CD4-positive, CD25-positive, alpha-beta regulatory T cell (primary cell): ENCODE results near the gene ZNF330. TPM values are rescaled to one million over a fixed set of nuclear protein-coding genes. Genes with fewer than 3 reads are reported as not detected.

Source experiments
- ATAC-seq, 2 donors: fragments of 150-1000 bp; cut with Tn5 transposase; one replicate each; pipeline ENCODE4 v1.10.0; 2021; ENCODE audit warnings: low read depth in 2 of 2, moderate number of reproducible peaks in 2 of 2, moderate library complexity in 1 of 2
- DNase-seq, 3 donors: peaks; one replicate each; pipeline versions ENCODE4 v3.0.0 to v3.0.0-alpha.2; 2012 to 2022; ENCODE audit warnings: mixed read lengths in 1 of 3
- H3K27ac ChIP-seq: one replicate; pipeline ENCODE4 v1.7.0; 2013; ENCODE audit warnings: mild to moderate bottlenecking, low read length; ENCODE audit not compliant: insufficient read depth, poor library complexity, severe bottlenecking
- H3K27me3 ChIP-seq: one replicate; pipeline ENCODE4 v1.7.0; 2013; ENCODE audit warnings: low read length; ENCODE audit not compliant: control insufficient read depth, insufficient read depth
- H3K36me3 ChIP-seq: one replicate; pipeline ENCODE4 v1.7.0; 2013; ENCODE audit warnings: mild to moderate bottlenecking, low read length, moderate library complexity; ENCODE audit not compliant: control insufficient read depth, insufficient read depth
- H3K4me1 ChIP-seq: 2 replicates; pipeline ENCODE4 v1.7.0; 2013; ENCODE audit warnings: mild to moderate bottlenecking, low read length; ENCODE audit not compliant: insufficient read depth, control insufficient read depth, poor library complexity, severe bottlenecking
- H3K4me3 ChIP-seq: one replicate; pipeline ENCODE4 v1.7.0; 2013; ENCODE audit warnings: low read depth, mild to moderate bottlenecking, low read length, moderate library complexity
- H3K9me3 ChIP-seq, 2 experiments: 1 replicate in 1 of 2; 2 replicates in 1 of 2; pipeline ENCODE4 v1.7.0; 2013; ENCODE audit warnings: low read length in 2 of 2, mild to moderate bottlenecking in 1 of 2, moderate library complexity in 1 of 2; ENCODE audit not compliant: control insufficient read depth in 2 of 2
- H3K27ac Mint-ChIP-seq, 3 donors: one replicate each; pipeline ENCODE4 v1.8.0; 2020 to 2022; ENCODE audit warnings: mild to moderate bottlenecking in 3 of 3, mixed read lengths in 3 of 3, moderate library complexity in 2 of 3
- H3K27me3 Mint-ChIP-seq: one replicate; pipeline ENCODE4 v1.8.0; 2022; ENCODE audit warnings: mild to moderate bottlenecking, mixed read lengths
- H3K36me3 Mint-ChIP-seq: one replicate; pipeline ENCODE4 v1.8.0; 2020; ENCODE audit warnings: mixed read lengths
- H3K4me1 Mint-ChIP-seq, 4 donors: one replicate each; pipeline ENCODE4 v1.8.0; 2020 to 2022; ENCODE audit warnings: mixed read lengths in 4 of 4, mild to moderate bottlenecking in 1 of 4
- H3K4me3 Mint-ChIP-seq, 4 donors: one replicate each; pipeline ENCODE4 v1.8.0; 2020 to 2022; ENCODE audit warnings: mild to moderate bottlenecking in 4 of 4, mixed read lengths in 4 of 4, moderate library complexity in 3 of 4
- H3K9me3 Mint-ChIP-seq, 7 donors: one replicate each; pipeline ENCODE4 v1.8.0; 2020 to 2022; ENCODE audit warnings: mixed read lengths in 7 of 7, mild to moderate bottlenecking in 3 of 7, moderate library complexity in 2 of 7
- polyA plus RNA-seq, 4 donors: library from polyadenylated mRNA; unstranded; fragments of 300-500 nt; fragmentation: Illumina TruSeq; gene quantifications; one replicate each; pipeline ENCODE4 v1.2.3, GENCODE V29; 2021
- total RNA-seq: library from RNA; stranded (reverse); gene quantifications from one replicate; pipeline ENCODE4 v1.2.3, GENCODE V29; 2022

Gene ZNF330
- total and polyA plus RNA-seq, 5 donors from 2014 or later, result 24.3 to 43.3 (median 35.9) TPM

- Mint-ChIP-seq H3K4me1 (no peaks in the 10 kb centered on the region), H3K36me3 (no peaks in the 10 kb centered on the region), H3K27me3 (peaks cover 7% of the 10 kb centered on the region), H3K9me3 (peaks cover 0 to 5% (median 2%) of the 10 kb centered on the region in 7 donors), H3K27ac (no peak overlapping the region), H3K4me3 (no peak overlapping the region)
- Histone ChIP-seq H3K9me3 (peaks cover 0 to 4% of the 10 kb centered on the region in 2 experiments), H3K27me3 (peaks cover 8% of the 10 kb centered on the region), H3K36me3 (no peaks in the 10 kb centered on the region), H3K4me1 (no peaks in the 10 kb centered on the region), H3K4me3 (no peak overlapping the region), H3K27ac (no peak overlapping the region)
- ATAC-seq, result no peak
- DNase-seq, result no peak
These were observed 27.1 kb upstream of the ZNF330 start for GRCh38 chr4:141193516-141194034.

- no peak overlapping the region for H3K4me3 Mint-ChIP-seq
- DNase-seq, result no peak
- no peak overlapping the region for H3K27ac ChIP-seq
- H3K4me1 Mint-ChIP-seq, result no peaks in the 10 kb centered on the region
- peaks cover 8% of the 10 kb centered on the region for H3K27me3 ChIP-seq
- no peak for ATAC-seq
- H3K9me3 Mint-ChIP-seq, result peaks cover 0 to 5% (median 2%) of the 10 kb centered on the region in 7 donors
- peaks cover 8% of the 10 kb centered on the region for H3K27me3 Mint-ChIP-seq
- peaks cover 0 to 4% of the 10 kb centered on the region in 2 experiments for H3K9me3 ChIP-seq
- H3K36me3 Mint-ChIP-seq, result no peaks in the 10 kb centered on the region
- H3K4me3 ChIP-seq, result no peak overlapping the region
- H3K36me3 ChIP-seq, result no peaks in the 10 kb centered on the region
- H3K27ac Mint-ChIP-seq, result no peak overlapping the region
- H3K4me1 ChIP-seq, result no peaks in the 10 kb centered on the region
These were observed 25.5 kb upstream of the ZNF330 start for GRCh38 chr4:141195095-141195707.

GRCh38 chr4:141196227-141196933 is 24.3 kb upstream of the ZNF330 start:
- no peaks in the 10 kb centered on the region for H3K36me3 Mint-ChIP-seq
- H3K4me1 Mint-ChIP-seq, result no peaks in the 10 kb centered on the region
- ATAC-seq, result no peak

GRCh38 chr4:141207961-141208360 is 12.7 kb upstream of the ZNF330 start:
- ATAC-seq (no peak), DNase-seq (no peak)
- Mint-ChIP-seq H3K27me3 (peaks cover 19% of the 10 kb centered on the region), H3K4me3 (no peak overlapping the region), H3K9me3 (peaks cover 0 to 2% (median 0%) of the 10 kb centered on the region in 7 donors), H3K4me1 (peaks cover 0 to 4% (median 0%) of the 10 kb centered on the region in 4 donors), H3K36me3 (no peaks in the 10 kb centered on the region), H3K27ac (no peak overlapping the region)
- H3K27me3 ChIP-seq, result peaks cover 2% of the 10 kb centered on the region
- no peaks in the 10 kb centered on the region for H3K36me3 ChIP-seq
- H3K4me3 ChIP-seq, result no peak overlapping the region
- H3K9me3 ChIP-seq, result no peaks in the 10 kb centered on the region
- no peak overlapping the region for H3K27ac ChIP-seq
- no peaks in the 10 kb centered on the region for H3K4me1 ChIP-seq

More at GRCh38 chr4:141196227-141196933, 24.3 kb upstream of the ZNF330 start:
- Histone ChIP-seq H3K4me1 (no peaks in the 10 kb centered on the region), H3K9me3 (peaks cover 0 to 4% of the 10 kb centered on the region in 2 experiments), H3K4me3 (no peak overlapping the region), H3K36me3 (no peaks in the 10 kb centered on the region), H3K27me3 (peaks cover 8% of the 10 kb centered on the region), H3K27ac (no peak overlapping the region)
- no peak overlapping the region for H3K27ac Mint-ChIP-seq
- peaks cover 5% of the 10 kb centered on the region for H3K27me3 Mint-ChIP-seq
- H3K4me3 Mint-ChIP-seq, result no peak overlapping the region
- peaks cover 0 to 5% (median 2%) of the 10 kb centered on the region in 7 donors for H3K9me3 Mint-ChIP-seq
- no peak for DNase-seq

GRCh38 chr4:141210168-141210567 is 10.5 kb upstream of the ZNF330 start:
- peaks cover 23% of the 10 kb centered on the region for H3K27me3 Mint-ChIP-seq
- H3K36me3 Mint-ChIP-seq, result no peaks in the 10 kb centered on the region
- Histone ChIP-seq H3K27me3 (peaks cover 2% of the 10 kb centered on the region), H3K36me3 (no peaks in the 10 kb centered on the region), H3K4me3 (no peak overlapping the region), H3K4me1 (no peaks in the 10 kb centered on the region), H3K27ac (no peak overlapping the region), H3K9me3 (no peaks in the 10 kb centered on the region)
- no peak for ATAC-seq
- no peak for DNase-seq
- no peak overlapping the region for H3K4me3 Mint-ChIP-seq
- peaks cover 0 to 5% (median 0%) of the 10 kb centered on the region in 7 donors for H3K9me3 Mint-ChIP-seq
- peaks cover 0 to 4% (median 0%) of the 10 kb centered on the region in 4 donors for H3K4me1 Mint-ChIP-seq
- no peak overlapping the region for H3K27ac Mint-ChIP-seq

GRCh38 chr4:141213550-141213991 is 7.1 kb upstream of the ZNF330 start:
- H3K4me1 ChIP-seq, result no peaks in the 10 kb centered on the region
- H3K36me3 ChIP-seq, result no peaks in the 10 kb centered on the region
- no peak overlapping the region for H3K4me3 ChIP-seq
- ATAC-seq (no peak), DNase-seq (no peak)
- no peak overlapping the region for H3K27ac Mint-ChIP-seq
- H3K27ac ChIP-seq, result no peak overlapping the region
- no peaks in the 10 kb centered on the region for H3K9me3 ChIP-seq
- peaks cover 0 to 3% (median 0%) of the 10 kb centered on the region in 7 donors for H3K9me3 Mint-ChIP-seq
- no peak overlapping the region for H3K4me3 Mint-ChIP-seq
- peaks cover 4% of the 10 kb centered on the region for H3K27me3 ChIP-seq
- no peaks in the 10 kb centered on the region for H3K36me3 Mint-ChIP-seq
- peaks cover 0 to 4% (median 0%) of the 10 kb centered on the region in 4 donors for H3K4me1 Mint-ChIP-seq
- H3K27me3 Mint-ChIP-seq, result peaks cover 23% of the 10 kb centered on the region

- Histone ChIP-seq H3K4me1 (no peaks in the 10 kb centered on the region), H3K4me3 (no peak overlapping the region), H3K36me3 (no peaks in the 10 kb centered on the region), H3K27me3 (peaks cover 9% of the 10 kb centered on the region), H3K27ac (no peak overlapping the region), H3K9me3 (no peaks in the 10 kb centered on the region)
- Mint-ChIP-seq H3K4me3 (no peak overlapping the region), H3K36me3 (no peaks in the 10 kb centered on the region), H3K27me3 (peaks cover 31% of the 10 kb centered on the region), H3K4me1 (peaks cover 0 to 6% (median 3%) of the 10 kb centered on the region in 4 donors), H3K27ac (no peak overlapping the region), H3K9me3 (peaks cover 0 to 3% (median 0%) of the 10 kb centered on the region in 7 donors)
- DNase-seq (no peak), ATAC-seq (no peak)
These were observed 5.7 kb upstream of the ZNF330 start for GRCh38 chr4:141215030-141215429.
